Measurements from ENCODE around the gene ST6GALNAC3. TPM values are rescaled to one million over a fixed set of nuclear protein-coding genes. Genes with fewer than 3 reads are reported as not detected.

ST6GALNAC3 gene
- polyA plus RNA-seq, 2 donors: 0.27 to 0.29 TPM

- Histone ChIP-seq H3K27ac (ENCODE audit: low read depth in 2 of 2, low read length in 1 of 2) (no peak overlapping the region), H3K27me3 (ENCODE audit: control insufficient read depth in 1 of 2, insufficient read depth in 2 of 2, low read length in 2 of 2) (no peaks in the 10 kb centered on the region), H3K4me3 (ENCODE audit: low read depth in 1 of 2, low read length in 2 of 2) (no peak overlapping the region), H3K4me1 (ENCODE audit: control insufficient read depth in 2 of 2, insufficient read depth in 2 of 2, low read length in 1 of 2) (no peaks in the 10 kb centered on the region), H3K9me3 (ENCODE audit: control insufficient read depth in 2 of 2, insufficient read depth in 1 of 2, low read depth in 1 of 2, low read length in 1 of 2) (peaks cover 0 to 2% of the 10 kb centered on the region in 2 donors), H3K36me3 (ENCODE audit: control insufficient read depth in 2 of 2, insufficient read depth in 2 of 2, low read length in 1 of 2) (no peaks in the 10 kb centered on the region)
- WGBS, 2 donors: 22 to 64% methylated on average over 1 of the region's 1 CpG
Observed at GRCh38 chr1:76381450-76382097, 307.0 kb downstream of the ST6GALNAC3 start.

GRCh38 chr1:76388261-76388660 is 313.7 kb downstream of the ST6GALNAC3 start:
- Histone ChIP-seq H3K4me3 (ENCODE audit: low read depth in 1 of 2, low read length in 2 of 2) (no peak overlapping the region), H3K27me3 (ENCODE audit: control insufficient read depth in 1 of 2, insufficient read depth in 2 of 2, low read length in 2 of 2) (no peaks in the 10 kb centered on the region), H3K4me1 (ENCODE audit: control insufficient read depth in 2 of 2, insufficient read depth in 2 of 2, low read length in 1 of 2) (no peaks in the 10 kb centered on the region), H3K9me3 (ENCODE audit: control insufficient read depth in 2 of 2, insufficient read depth in 1 of 2, low read depth in 1 of 2, low read length in 1 of 2) (no peaks in the 10 kb centered on the region), H3K27ac (ENCODE audit: low read depth in 2 of 2, low read length in 1 of 2) (no peak overlapping the region), H3K36me3 (ENCODE audit: control insufficient read depth in 2 of 2, insufficient read depth in 2 of 2, low read length in 1 of 2) (no peaks in the 10 kb centered on the region)
- WGBS, 2 donors: 87 to 93% methylated on average over 2 of the region's 2 CpGs

GRCh38 chr1:76390456-76390855 is 315.9 kb downstream of the ST6GALNAC3 start:
- H3K36me3 ChIP-seq (ENCODE audit: control insufficient read depth in 2 of 2, insufficient read depth in 2 of 2, low read length in 1 of 2): no peaks in the 10 kb centered on the region
- H3K9me3 ChIP-seq (ENCODE audit: control insufficient read depth in 2 of 2, insufficient read depth in 1 of 2, low read depth in 1 of 2, low read length in 1 of 2): no peaks in the 10 kb centered on the region
- H3K4me1 ChIP-seq (ENCODE audit: control insufficient read depth in 2 of 2, insufficient read depth in 2 of 2, low read length in 1 of 2): no peaks in the 10 kb centered on the region
- H3K27me3 ChIP-seq (ENCODE audit: control insufficient read depth in 1 of 2, insufficient read depth in 2 of 2, low read length in 2 of 2): no peaks in the 10 kb centered on the region
- no peak overlapping the region for H3K4me3 ChIP-seq (ENCODE audit: low read depth in 1 of 2, low read length in 2 of 2)
- no peak overlapping the region for H3K27ac ChIP-seq (ENCODE audit: low read depth in 2 of 2, low read length in 1 of 2)

GRCh38 chr1:76395059-76395458 is 320.5 kb downstream of the ST6GALNAC3 start:
- no peaks in the 10 kb centered on the region for H3K27me3 ChIP-seq (ENCODE audit: control insufficient read depth in 1 of 2, insufficient read depth in 2 of 2, low read length in 2 of 2)
- H3K9me3 ChIP-seq (ENCODE audit: control insufficient read depth in 2 of 2, insufficient read depth in 1 of 2, low read depth in 1 of 2, low read length in 1 of 2): no peaks in the 10 kb centered on the region
- H3K36me3 ChIP-seq (ENCODE audit: control insufficient read depth in 2 of 2, insufficient read depth in 2 of 2, low read length in 1 of 2): no peaks in the 10 kb centered on the region
- no peak overlapping the region for H3K27ac ChIP-seq (ENCODE audit: low read depth in 2 of 2, low read length in 1 of 2)
- 85 to 86% methylated on average over 2 of the region's 2 CpGs for WGBS, 2 donors
- no peaks in the 10 kb centered on the region for H3K4me1 ChIP-seq (ENCODE audit: control insufficient read depth in 2 of 2, insufficient read depth in 2 of 2, low read length in 1 of 2)
- H3K4me3 ChIP-seq (ENCODE audit: low read depth in 1 of 2, low read length in 2 of 2): no peak overlapping the region

GRCh38 chr1:76402128-76402527 is 327.6 kb downstream of the ST6GALNAC3 start:
- Histone ChIP-seq H3K36me3 (ENCODE audit: control insufficient read depth in 2 of 2, insufficient read depth in 2 of 2, low read length in 1 of 2) (no peaks in the 10 kb centered on the region), H3K27ac (ENCODE audit: low read depth in 2 of 2, low read length in 1 of 2) (no peak overlapping the region), H3K4me1 (ENCODE audit: control insufficient read depth in 2 of 2, insufficient read depth in 2 of 2, low read length in 1 of 2) (no peaks in the 10 kb centered on the region), H3K4me3 (ENCODE audit: low read depth in 1 of 2, low read length in 2 of 2) (no peak overlapping the region), H3K27me3 (ENCODE audit: control insufficient read depth in 1 of 2, insufficient read depth in 2 of 2, low read length in 2 of 2) (no peaks in the 10 kb centered on the region), H3K9me3 (ENCODE audit: control insufficient read depth in 2 of 2, insufficient read depth in 1 of 2, low read depth in 1 of 2, low read length in 1 of 2) (no peaks in the 10 kb centered on the region)
- WGBS, 2 donors: 92 to 94% methylated on average over 2 of the region's 2 CpGs

- H3K27me3 ChIP-seq (ENCODE audit: control insufficient read depth in 1 of 2, insufficient read depth in 2 of 2, low read length in 2 of 2): no peaks in the 10 kb centered on the region
- H3K36me3 ChIP-seq (ENCODE audit: control insufficient read depth in 2 of 2, insufficient read depth in 2 of 2, low read length in 1 of 2): no peaks in the 10 kb centered on the region
- no peaks in the 10 kb centered on the region for H3K4me1 ChIP-seq (ENCODE audit: control insufficient read depth in 2 of 2, insufficient read depth in 2 of 2, low read length in 1 of 2)
- no peak overlapping the region for H3K27ac ChIP-seq (ENCODE audit: low read depth in 2 of 2, low read length in 1 of 2)
- 76 to 79% methylated on average over 3 of the region's 3 CpGs for WGBS, 2 donors
- H3K4me3 ChIP-seq (ENCODE audit: low read depth in 1 of 2, low read length in 2 of 2): no peak overlapping the region
- no peaks in the 10 kb centered on the region for H3K9me3 ChIP-seq (ENCODE audit: control insufficient read depth in 2 of 2, insufficient read depth in 1 of 2, low read depth in 1 of 2, low read length in 1 of 2)
Observed at GRCh38 chr1:76408303-76408702, 333.8 kb downstream of the ST6GALNAC3 start.

- Histone ChIP-seq H3K4me3 (ENCODE audit: low read depth in 1 of 2, low read length in 2 of 2) (no peak overlapping the region), H3K27me3 (ENCODE audit: control insufficient read depth in 1 of 2, insufficient read depth in 2 of 2, low read length in 2 of 2) (no peaks in the 10 kb centered on the region), H3K27ac (ENCODE audit: low read depth in 2 of 2, low read length in 1 of 2) (no peak overlapping the region), H3K36me3 (ENCODE audit: control insufficient read depth in 2 of 2, insufficient read depth in 2 of 2, low read length in 1 of 2) (no peaks in the 10 kb centered on the region), H3K9me3 (ENCODE audit: control insufficient read depth in 2 of 2, insufficient read depth in 1 of 2, low read depth in 1 of 2, low read length in 1 of 2) (no peaks in the 10 kb centered on the region), H3K4me1 (ENCODE audit: control insufficient read depth in 2 of 2, insufficient read depth in 2 of 2, low read length in 1 of 2) (no peaks in the 10 kb centered on the region)
- WGBS, 2 donors: 74 to 85% methylated on average over 2 of the region's 2 CpGs
Observed at GRCh38 chr1:76410499-76410898, 336.0 kb downstream of the ST6GALNAC3 start.

- 84 to 89% methylated on average over 3 of the region's 3 CpGs for WGBS, 2 donors
- no peaks in the 10 kb centered on the region for H3K27me3 ChIP-seq (ENCODE audit: control insufficient read depth in 1 of 2, insufficient read depth in 2 of 2, low read length in 2 of 2)
- no peaks in the 10 kb centered on the region for H3K36me3 ChIP-seq (ENCODE audit: control insufficient read depth in 2 of 2, insufficient read depth in 2 of 2, low read length in 1 of 2)
- no peak overlapping the region for H3K27ac ChIP-seq (ENCODE audit: low read depth in 2 of 2, low read length in 1 of 2)
- no peaks in the 10 kb centered on the region for H3K4me1 ChIP-seq (ENCODE audit: control insufficient read depth in 2 of 2, insufficient read depth in 2 of 2, low read length in 1 of 2)
- no peaks in the 10 kb centered on the region for H3K9me3 ChIP-seq (ENCODE audit: control insufficient read depth in 2 of 2, insufficient read depth in 1 of 2, low read depth in 1 of 2, low read length in 1 of 2)
- H3K4me3 ChIP-seq (ENCODE audit: low read depth in 1 of 2, low read length in 2 of 2): no peak overlapping the region
Observed at GRCh38 chr1:76418531-76418930, 344.0 kb downstream of the ST6GALNAC3 start.

GRCh38 chr1:76419603-76420002 is 345.1 kb downstream of the ST6GALNAC3 start:
- 68 to 76% methylated on average over 2 of the region's 2 CpGs for WGBS, 2 donors

More at GRCh38 chr1:76419603-76420002, 345.1 kb downstream of the ST6GALNAC3 start:
- Histone ChIP-seq H3K36me3 (ENCODE audit: control insufficient read depth in 2 of 2, insufficient read depth in 2 of 2, low read length in 1 of 2) (no peaks in the 10 kb centered on the region), H3K4me3 (ENCODE audit: low read depth in 1 of 2, low read length in 2 of 2) (no peak overlapping the region), H3K27ac (ENCODE audit: low read depth in 2 of 2, low read length in 1 of 2) (no peak overlapping the region), H3K4me1 (ENCODE audit: control insufficient read depth in 2 of 2, insufficient read depth in 2 of 2, low read length in 1 of 2) (no peaks in the 10 kb centered on the region), H3K27me3 (ENCODE audit: control insufficient read depth in 1 of 2, insufficient read depth in 2 of 2, low read length in 2 of 2) (no peaks in the 10 kb centered on the region), H3K9me3 (ENCODE audit: control insufficient read depth in 2 of 2, insufficient read depth in 1 of 2, low read depth in 1 of 2, low read length in 1 of 2) (no peaks in the 10 kb centered on the region)

Data from esophagus (tissue), 2 donors.